Measurements from ENCODE around the gene HAO1. TPM values are rescaled to one million over a fixed set of nuclear protein-coding genes. Genes with fewer than 3 reads are reported as not detected.

The HAO1 gene
- total RNA-seq, 1 donor from 2014 or later = not detected

DNA sequence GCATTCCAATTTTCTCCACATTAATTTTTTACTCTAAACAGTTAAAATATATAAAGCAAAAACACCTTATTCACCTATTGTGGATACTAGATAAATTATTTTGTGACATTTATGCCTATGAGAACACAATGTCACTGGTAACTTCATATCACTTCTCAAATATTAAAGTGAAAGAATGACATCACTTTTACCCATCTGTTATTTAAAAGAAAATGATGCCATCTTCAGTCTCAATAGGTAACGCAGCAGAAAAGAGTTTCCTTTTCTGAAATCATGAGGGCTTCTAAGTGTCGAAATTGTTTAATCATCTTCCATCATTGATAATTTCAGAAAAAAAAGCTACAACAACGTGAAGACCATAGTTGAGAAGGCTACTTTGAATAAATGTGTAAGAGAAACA, 2.9 kb downstream of the HAO1 start:
- no peaks in the 10 kb centered on the region for H3K36me3 Mint-ChIP-seq
- H3K4me1 ChIP-seq = peaks cover 4% of the 10 kb centered on the region
- no peak overlapping the region for H3K4me3 ChIP-seq
- H3K27me3 Mint-ChIP-seq (ENCODE audit: insufficient read depth, low read depth) = no peaks in the 10 kb centered on the region
- no peak overlapping the region for H3K27ac Mint-ChIP-seq
- no peak for DNase-seq (ENCODE audit: low spot score)
- H4K20me1 ChIP-seq (ENCODE audit: low read depth) = no peaks in the 10 kb centered on the region
- H3F3A ChIP-seq (ENCODE audit: low read depth) = no peaks in the 10 kb centered on the region
- H3K79me2 ChIP-seq (ENCODE audit: low read depth) = no peaks in the 10 kb centered on the region
- H3K36me3 ChIP-seq = no peaks in the 10 kb centered on the region
- H3K4me1 Mint-ChIP-seq = peaks cover 8% of the 10 kb centered on the region
- no peak overlapping the region for H3K27ac ChIP-seq
- H3K9me3 ChIP-seq (ENCODE audit: low read depth) = no peaks in the 10 kb centered on the region
- no peaks in the 10 kb centered on the region for H3K27me3 ChIP-seq
- no peak overlapping the region for H3K4me3 Mint-ChIP-seq
- H3K9me3 Mint-ChIP-seq = peaks cover 7% of the 10 kb centered on the region
- no peak overlapping the region for H2AFZ ChIP-seq (replicated peaks)
- H3K4me2 ChIP-seq = no peak overlapping the region
- H3K9ac ChIP-seq = no peak overlapping the region
- TF ChIP-seq, protein P1, sequence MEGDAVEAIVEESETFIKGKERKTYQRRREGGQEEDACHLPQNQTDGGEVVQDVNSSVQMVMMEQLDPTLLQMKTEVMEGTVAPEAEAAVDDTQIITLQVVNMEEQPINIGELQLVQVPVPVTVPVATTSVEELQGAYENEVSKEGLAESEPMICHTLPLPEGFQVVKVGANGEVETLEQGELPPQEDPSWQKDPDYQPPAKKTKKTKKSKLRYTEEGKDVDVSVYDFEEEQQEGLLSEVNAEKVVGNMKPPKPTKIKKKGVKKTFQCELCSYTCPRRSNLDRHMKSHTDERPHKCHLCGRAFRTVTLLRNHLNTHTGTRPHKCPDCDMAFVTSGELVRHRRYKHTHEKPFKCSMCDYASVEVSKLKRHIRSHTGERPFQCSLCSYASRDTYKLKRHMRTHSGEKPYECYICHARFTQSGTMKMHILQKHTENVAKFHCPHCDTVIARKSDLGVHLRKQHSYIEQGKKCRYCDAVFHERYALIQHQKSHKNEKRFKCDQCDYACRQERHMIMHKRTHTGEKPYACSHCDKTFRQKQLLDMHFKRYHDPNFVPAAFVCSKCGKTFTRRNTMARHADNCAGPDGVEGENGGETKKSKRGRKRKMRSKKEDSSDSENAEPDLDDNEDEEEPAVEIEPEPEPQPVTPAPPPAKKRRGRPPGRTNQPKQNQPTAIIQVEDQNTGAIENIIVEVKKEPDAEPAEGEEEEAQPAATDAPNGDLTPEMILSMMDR (IDR thresholded peaks at IDR 0.05) = no peak
- TF ChIP-seq EZH2 (IDR thresholded peaks at IDR 0.05) (no peak), EZH2phosphoT487 (IDR thresholded peaks at IDR 0.05) (no peak)

DNA sequence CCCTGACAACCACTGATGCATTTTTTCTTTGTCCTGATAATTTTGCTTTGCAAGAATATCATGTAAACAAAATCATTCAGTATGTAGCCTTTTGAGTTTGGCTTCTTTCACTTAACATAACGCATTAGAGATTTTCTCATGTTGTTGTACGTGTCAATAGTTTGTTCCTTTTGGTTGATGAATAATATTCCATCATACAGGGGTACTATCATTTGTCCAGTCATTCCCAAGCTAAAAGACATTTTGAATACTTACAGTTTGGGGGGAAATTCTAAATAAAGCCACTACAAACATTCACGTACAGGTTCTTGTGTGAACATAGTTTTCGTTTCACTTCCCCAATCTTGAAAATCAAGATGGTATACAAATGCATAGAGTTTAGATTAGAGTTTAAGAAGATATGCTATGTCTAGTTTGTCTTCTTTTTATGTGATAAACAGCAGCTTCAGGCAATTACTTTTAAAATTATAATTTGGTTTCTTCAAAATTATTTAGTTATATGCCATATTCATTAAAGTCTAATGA, 5.2 kb downstream of the HAO1 start:
- Histone ChIP-seq H3K9me3 (ENCODE audit: low read depth) (no peaks in the 10 kb centered on the region), H3K36me3 (no peaks in the 10 kb centered on the region), H3K27me3 (no peaks in the 10 kb centered on the region), H3K9ac (no peak overlapping the region), H3K79me2 (ENCODE audit: low read depth) (no peaks in the 10 kb centered on the region), H2AFZ (replicated peaks) (peak overlapping the region; percentile 14), H3K4me1 (peaks cover 4% of the 10 kb centered on the region), H3K4me2 (no peak overlapping the region), H3K27ac (no peak overlapping the region), H3F3A (ENCODE audit: low read depth) (no peaks in the 10 kb centered on the region), H4K20me1 (ENCODE audit: low read depth) (no peaks in the 10 kb centered on the region), H3K4me3 (no peak overlapping the region)
- Mint-ChIP-seq H3K4me3 (no peak overlapping the region), H3K27me3 (ENCODE audit: insufficient read depth, low read depth) (no peaks in the 10 kb centered on the region), H3K27ac (no peak overlapping the region), H3K36me3 (no peaks in the 10 kb centered on the region), H3K9me3 (no peaks in the 10 kb centered on the region), H3K4me1 (peaks cover 8% of the 10 kb centered on the region)
- no peak for TF ChIP-seq EZH2phosphoT487 (IDR thresholded peaks at IDR 0.05)
- TF ChIP-seq, protein P1 (IDR thresholded peaks at IDR 0.05) = no peak
- no peak for TF ChIP-seq EZH2 (IDR thresholded peaks at IDR 0.05)
- no peak for DNase-seq (ENCODE audit: low spot score)

DNA sequence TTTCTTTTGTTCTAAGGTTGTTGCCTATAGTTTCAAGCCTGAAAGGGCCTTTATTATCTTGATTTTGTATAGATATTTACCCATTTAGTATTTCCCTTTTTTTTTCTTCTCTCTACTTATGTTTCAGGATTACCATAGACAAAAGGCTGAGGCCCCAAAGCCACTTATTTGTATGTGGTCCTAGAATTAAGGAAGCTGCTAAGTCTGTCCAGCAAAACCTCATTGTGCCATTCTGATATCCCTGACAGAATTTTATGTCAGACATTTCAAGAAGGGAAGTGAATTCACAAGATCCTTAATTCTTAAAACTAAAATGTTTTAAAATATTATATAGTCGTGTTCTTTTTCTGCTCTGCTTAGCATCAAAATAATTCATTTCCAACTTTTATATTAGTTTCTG, 6.9 kb downstream of the HAO1 start:
- no peak overlapping the region for H2AFZ ChIP-seq (replicated peaks)
- no peaks in the 10 kb centered on the region for H3K27me3 Mint-ChIP-seq (ENCODE audit: insufficient read depth, low read depth)
- H3K79me2 ChIP-seq (ENCODE audit: low read depth) = no peaks in the 10 kb centered on the region
- H3K4me1 Mint-ChIP-seq = peaks cover 8% of the 10 kb centered on the region
- no peaks in the 10 kb centered on the region for H4K20me1 ChIP-seq (ENCODE audit: low read depth)
- H3K4me3 ChIP-seq = no peak overlapping the region
- no peak overlapping the region for H3K27ac Mint-ChIP-seq
- TF ChIP-seq EZH2 (IDR thresholded peaks at IDR 0.05) (no peak), EZH2phosphoT487 (IDR thresholded peaks at IDR 0.05) (no peak)
- TF ChIP-seq, protein P1 (IDR thresholded peaks at IDR 0.05) = no peak
- H3K36me3 Mint-ChIP-seq = no peaks in the 10 kb centered on the region
- no peaks in the 10 kb centered on the region for H3K27me3 ChIP-seq
- H3K9me3 Mint-ChIP-seq = no peaks in the 10 kb centered on the region
- no peak overlapping the region for H3K9ac ChIP-seq
- H3K27ac ChIP-seq = no peak overlapping the region
- DNase-seq (ENCODE audit: low spot score) = peak; percentile 16
- H3K9me3 ChIP-seq (ENCODE audit: low read depth) = no peaks in the 10 kb centered on the region
- no peak overlapping the region for H3K4me2 ChIP-seq
- H3F3A ChIP-seq (ENCODE audit: low read depth) = no peaks in the 10 kb centered on the region
- H3K4me1 ChIP-seq = peaks cover 4% of the 10 kb centered on the region
- no peaks in the 10 kb centered on the region for H3K36me3 ChIP-seq
- H3K4me3 Mint-ChIP-seq = no peak overlapping the region
